HG03521 (cell line): ENCODE measurements around the gene MLLT6.

Experiments
- ATAC-seq: cut with Tn5 transposase; IDR thresholded peaks from one replicate; pipeline ENCODE4 v1.9.1; 2021; ENCODE audit warnings: mild to moderate bottlenecking, moderate library complexity; ENCODE audit not compliant: unreplicated experiment

MLLT6 gene

GRCh38 chr17:38741461-38741860 lies 36.4 kb downstream of the MLLT6 start:
- ATAC-seq: no peak

DNA sequence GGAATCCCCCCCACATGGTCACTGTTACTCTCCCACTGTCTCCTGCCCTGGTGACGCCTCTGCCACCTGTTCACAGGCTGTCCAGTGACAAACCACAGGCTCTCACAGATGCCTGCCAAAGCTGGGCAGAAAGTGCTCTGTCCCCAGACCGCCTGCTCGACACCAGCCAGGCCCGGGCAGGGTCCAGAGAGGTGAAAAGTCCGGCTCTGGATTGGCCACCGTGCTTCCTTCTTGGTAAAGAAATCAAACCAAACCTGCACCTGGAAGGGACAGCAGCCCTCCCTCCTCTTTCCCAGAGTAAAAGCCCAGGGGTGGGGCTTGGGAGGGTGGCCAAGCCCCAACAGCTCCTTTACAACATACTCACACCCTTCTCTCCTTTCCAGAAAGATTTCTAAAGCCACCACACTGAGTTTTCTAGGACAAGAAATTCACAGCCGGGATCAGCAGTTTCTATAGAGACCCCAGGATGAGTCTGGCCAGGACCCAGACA lies 36.9 kb downstream of the MLLT6 start:
- no peak for ATAC-seq

DNA sequence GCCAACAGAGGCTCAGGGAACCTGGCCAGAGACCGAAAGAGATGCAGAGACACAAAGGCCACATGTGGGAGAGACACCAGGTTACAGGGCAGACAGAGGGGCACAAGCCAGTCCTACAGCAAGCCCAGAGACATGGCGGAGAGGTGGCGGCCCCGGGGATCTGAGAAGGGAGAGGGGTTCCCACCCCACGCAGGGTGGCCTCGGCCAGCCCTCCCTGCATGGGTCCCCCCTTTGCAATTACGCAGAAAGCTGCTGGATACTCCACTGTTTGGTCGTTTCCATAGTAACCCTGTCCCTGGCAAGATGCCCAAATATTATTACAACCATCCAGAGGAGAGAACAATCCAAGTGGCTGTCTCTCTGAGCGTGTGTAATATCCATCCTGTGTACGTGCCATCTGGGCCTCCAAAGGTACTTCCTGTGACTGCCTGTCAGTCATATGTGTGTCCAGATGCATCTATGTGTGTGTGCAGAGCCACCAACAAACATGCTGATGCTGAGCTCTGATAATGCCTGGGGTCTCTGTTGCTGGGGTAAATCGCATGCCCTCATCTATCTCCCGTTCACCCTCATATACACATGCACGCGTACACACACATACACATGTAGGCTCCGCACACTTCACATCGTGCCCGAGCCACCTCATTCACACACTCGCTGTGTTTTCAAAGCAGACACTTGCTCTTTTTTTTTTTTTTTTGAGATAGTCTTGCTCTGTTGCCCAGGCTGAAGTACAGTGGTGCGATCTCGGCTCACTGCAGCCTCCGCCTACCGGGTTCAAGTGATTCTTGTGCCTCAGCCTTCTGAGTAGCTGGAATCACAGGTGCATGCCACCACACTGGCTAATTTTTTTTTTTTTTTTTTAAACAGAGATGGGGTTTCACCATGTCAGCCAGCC lies 37.6 kb downstream of the MLLT6 start:
- ATAC-seq: no peak

DNA sequence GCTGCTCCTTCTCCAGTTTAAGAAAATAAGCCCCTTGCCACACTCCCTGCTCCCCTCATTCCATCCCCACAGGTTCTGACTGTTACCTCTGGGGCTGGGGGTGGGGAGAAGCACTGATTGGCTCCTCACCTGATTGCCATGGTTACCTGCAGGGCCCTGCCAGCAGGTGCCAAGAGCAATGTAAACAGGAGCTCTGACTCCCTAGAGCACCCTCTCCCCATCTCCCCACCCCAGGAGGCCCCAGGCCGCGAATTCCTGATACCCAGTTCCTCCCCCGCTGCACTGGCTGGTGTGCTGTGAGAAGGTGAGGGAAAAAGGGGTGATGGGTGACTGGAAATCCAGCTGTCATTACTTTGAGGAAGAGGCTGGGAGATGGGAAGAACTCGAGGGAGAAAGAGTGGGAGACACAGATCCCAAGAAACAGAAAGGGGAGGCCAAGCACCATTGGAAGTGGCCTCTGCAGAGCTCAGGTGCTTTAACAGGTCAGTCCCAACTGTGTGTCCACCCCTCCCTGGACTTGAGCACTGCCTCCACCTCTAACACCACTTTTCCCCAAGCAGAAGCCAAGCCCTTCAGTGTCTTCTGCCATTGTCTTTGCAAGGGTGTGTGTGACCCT lies 38.6 kb downstream of the MLLT6 start:
- no peak for ATAC-seq

- ATAC-seq: no peak
These were observed 40.5 kb downstream of the MLLT6 start for GRCh38 chr17:38745545-38745944.

DNA sequence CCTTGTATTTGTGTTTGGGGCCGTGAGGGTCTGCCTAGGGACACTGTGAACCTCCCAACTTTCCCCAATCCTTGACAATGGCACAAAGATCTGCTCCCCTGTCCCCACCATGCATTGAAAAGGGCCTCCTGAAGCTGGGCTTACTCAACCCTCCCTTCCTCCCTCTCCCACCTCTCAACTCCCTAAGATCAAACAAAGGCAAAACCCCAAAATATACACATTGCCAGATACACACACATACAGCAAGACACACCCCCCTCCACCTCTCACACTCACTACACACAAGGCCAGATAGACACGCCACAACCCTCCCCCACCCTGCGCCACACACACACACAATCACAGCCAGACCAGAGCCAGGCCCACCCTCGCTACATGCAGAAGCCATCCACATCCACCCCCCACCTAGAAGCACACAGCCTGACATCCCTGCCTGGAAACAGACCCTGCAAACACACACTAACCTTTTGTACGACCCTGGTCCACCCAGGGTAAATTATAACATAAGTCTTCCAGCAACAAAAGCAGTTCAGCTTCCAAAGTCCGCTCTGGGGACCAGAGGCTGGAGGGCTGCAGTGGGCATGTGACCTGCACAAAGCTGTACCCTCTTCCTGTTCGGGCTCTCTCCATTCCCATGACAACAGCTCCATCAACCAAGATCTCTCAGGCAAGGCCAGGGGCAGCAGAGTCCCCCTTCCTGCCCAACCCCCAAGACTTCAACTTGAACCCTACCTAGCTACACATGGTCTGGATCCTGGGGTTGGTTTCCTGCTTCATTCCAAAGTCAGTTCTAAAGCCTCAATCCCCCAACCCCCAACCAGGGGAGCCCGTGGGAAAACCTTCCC lies 41.2 kb downstream of the MLLT6 start:
- ATAC-seq: no peak

DNA sequence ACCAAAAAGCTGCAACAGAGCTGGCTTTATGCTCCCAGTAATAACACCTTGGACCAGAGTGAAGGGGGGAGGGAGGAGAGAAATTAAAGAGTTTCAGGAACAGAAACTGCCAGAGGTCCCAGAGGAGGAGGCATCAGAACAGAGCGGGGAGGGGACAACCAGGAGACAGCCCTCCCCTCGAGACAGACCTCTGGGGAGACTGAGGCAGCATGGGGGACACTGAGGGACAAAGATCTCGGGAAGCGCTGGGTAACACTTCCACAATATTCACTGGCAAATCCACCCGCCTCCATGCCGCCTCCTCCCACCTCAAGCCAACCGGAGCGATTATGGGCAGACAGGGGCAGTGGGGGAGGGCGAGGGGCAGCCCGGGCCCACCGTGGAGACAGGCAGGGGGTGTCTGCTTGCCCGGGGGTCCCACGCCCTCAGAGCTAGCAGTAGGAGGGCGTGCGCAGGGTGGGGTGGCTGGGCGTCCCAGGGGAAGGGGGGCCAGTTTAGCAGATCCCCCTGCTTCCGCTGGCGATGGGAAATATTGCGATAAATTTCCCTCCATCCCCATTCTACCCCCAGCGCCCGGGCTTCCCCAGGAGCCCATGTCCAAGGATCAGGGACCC lies 41.9 kb downstream of the MLLT6 start:
- ATAC-seq: no peak

- no peak for ATAC-seq
These were observed 42.5 kb downstream of the MLLT6 start for GRCh38 chr17:38747463-38748148.

- ATAC-seq: no peak
These were observed 43.2 kb downstream of the MLLT6 start, which contains the start of gene PCGF2 for GRCh38 chr17:38748149-38748891. Gene PCGF2 (minus strand): TSS chr17:38748336. CDS start chr17:38740402, 7,934 bp downstream.

- no peak for ATAC-seq
These were observed 43.8 kb downstream of the MLLT6 start for GRCh38 chr17:38748892-38749222.

GRCh38 chr17:38749223-38750043 lies 44.4 kb downstream of the MLLT6 start:
- ATAC-seq: no peak

DNA sequence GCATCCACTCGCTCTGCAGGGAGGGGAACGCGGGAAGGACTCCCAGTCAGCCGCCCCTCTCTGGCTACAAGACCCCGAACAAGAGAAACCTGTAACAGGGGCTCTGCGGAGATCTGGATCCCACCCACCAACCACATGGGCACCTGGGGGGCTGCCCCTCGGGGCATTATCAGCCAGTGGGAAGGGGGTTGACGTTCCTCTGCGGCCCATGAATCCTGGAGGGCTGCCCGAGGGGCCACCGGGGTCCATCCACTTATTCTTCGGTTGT lies 44.9 kb downstream of the MLLT6 start:
- ATAC-seq: no peak

- ATAC-seq: no peak
These were observed 45.4 kb downstream of the MLLT6 start for GRCh38 chr17:38750312-38751121.

DNA sequence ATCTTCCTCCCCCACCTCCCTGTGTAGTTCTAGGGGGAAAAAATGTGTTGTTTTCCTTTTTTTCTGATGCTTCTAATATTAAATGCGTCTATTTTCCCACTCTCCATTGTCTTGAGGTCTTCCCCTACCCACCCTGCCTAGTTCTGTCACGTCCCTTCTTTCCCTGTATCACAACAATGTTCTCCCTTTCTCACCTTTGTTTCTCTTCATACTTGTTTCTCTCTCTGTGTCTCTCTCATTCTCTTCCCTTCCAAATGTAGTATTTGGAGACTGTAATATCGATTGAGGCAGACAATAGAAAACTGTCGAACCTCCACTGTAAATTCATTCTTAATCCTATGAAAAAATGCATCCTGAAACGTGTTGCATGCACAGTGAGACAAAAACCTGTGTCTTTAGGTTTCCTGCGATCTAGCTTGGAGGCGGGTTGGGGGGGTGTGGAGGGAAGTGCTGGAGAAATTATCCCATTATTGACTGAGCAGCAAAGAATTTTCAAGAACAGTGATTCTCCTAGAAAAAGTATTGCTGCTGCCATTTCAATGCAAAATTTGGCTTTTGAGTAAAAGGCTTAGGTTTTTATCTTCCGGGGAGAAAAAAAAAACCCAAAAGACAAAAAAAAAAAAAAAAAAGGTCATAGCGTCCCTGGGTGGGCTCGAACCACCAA lies 46.2 kb downstream of the MLLT6 start:
- no peak for ATAC-seq

GRCh38 chr17:38751808-38752307 lies 46.8 kb downstream of the MLLT6 start:
- peak; percentile 26 for ATAC-seq

GRCh38 chr17:38752308-38753070 lies 47.4 kb downstream of the MLLT6 start, which contains the start of gene PSMB3:
Gene PSMB3 (plus strand): TSS chr17:38752741. CDS start chr17:38752827, 86 bp downstream.
- ATAC-seq: peak; percentile 83
